A673 (cell line): Measurements from ENCODE around the gene FREY1. TPM values are rescaled to one million over a fixed set of nuclear protein-coding genes. Genes with fewer than 3 reads are reported as not detected.
A peak's percentile ranks its signal among the peaks of the same experiment; 100 is the strongest.

ENCODE experiments used
- BruUV-seq: library from RNA; stranded (reverse); fragments of 400-500 nt; replicated peaks from 2 replicates; lab custom pipeline; 2021; lab: Mats Ljungman, UMichigan
- CTCF ChIA-PET: fragments of 300-600 bp; sonication (Branson Sonifier 250); formaldehyde crosslinking; loops from one replicate; lab custom pipeline; 2022; ENCODE audit warnings: antibody characterized with exemption; lab: Charles Lee
- POLR2A ChIA-PET: fragments of 300-600 bp; sonication (Branson Sonifier 250); formaldehyde crosslinking; loops from one replicate; lab custom pipeline; 2022; ENCODE audit warnings: antibody characterized with exemption; ENCODE audit not compliant: low non-redundant PET; lab: Charles Lee
- DNase-seq: peaks from one replicate; pipeline ENCODE4 v3.0.0-alpha.2; 2015; ENCODE audit warnings: low spot score
- H3K27ac ChIP-seq: fragments of 200-600 bp; sonication (generic); 2 replicates; pipeline ENCODE4 v1.5.1; 2016; ENCODE audit warnings: mixed run types, low read depth, mild to moderate bottlenecking, mixed read lengths, antibody characterized with exemption, low read length; ENCODE audit not compliant: poor library complexity, severe bottlenecking
- H3K27me3 ChIP-seq: fragments of 200-600 bp; sonication (generic); replicated peaks from 2 replicates; pipeline ENCODE4 v1.6.1; 2017; ENCODE audit warnings: mixed run types, low read depth, mild to moderate bottlenecking, mixed read lengths, antibody characterized with exemption, low read length; ENCODE audit not compliant: insufficient read depth, poor library complexity
- H3K36me3 ChIP-seq: fragments of 200-600 bp; sonication (generic); 2 replicates; pipeline ENCODE4 v1.6.1; 2016; ENCODE audit warnings: mixed run types, mild to moderate bottlenecking, mixed read lengths, antibody characterized with exemption, low read length; ENCODE audit not compliant: insufficient read depth, poor library complexity, severe bottlenecking
- H3K4me1 ChIP-seq: fragments of 200-600 bp; sonication (generic); 2 replicates; pipeline ENCODE4 v1.6.1; 2017; ENCODE audit warnings: mixed run types, mild to moderate bottlenecking, mixed read lengths, antibody characterized with exemption, low read length; ENCODE audit not compliant: insufficient read depth, poor library complexity, severe bottlenecking
- H3K4me3 ChIP-seq: fragments of 200-600 bp; sonication (generic); 2 replicates; pipeline ENCODE4 v1.5.1; 2016; ENCODE audit warnings: low read depth, mixed run types, mild to moderate bottlenecking, mixed read lengths, low read length; ENCODE audit not compliant: poor library complexity, severe bottlenecking
- H3K9me3 ChIP-seq: fragments of 200-600 bp; sonication (generic); 2 replicates; pipeline ENCODE4 v1.6.1; 2016; ENCODE audit warnings: mixed run types, low read depth, mild to moderate bottlenecking, mixed read lengths, antibody characterized with exemption, low read length; ENCODE audit not compliant: poor library complexity, severe bottlenecking
- CTCF ChIP-seq: fragments of 300-800, 200-600 bp; sonication (generic); conservative IDR thresholded peaks from 2 replicates; pipeline ENCODE4 v1.5.1; 2017; ENCODE audit warnings: low read depth, mild to moderate bottlenecking, antibody characterized with exemption, low read length, moderate library complexity, mixed read lengths
- EZH2 ChIP-seq: fragments of 200-600 bp; sonication (generic); IDR thresholded peaks from 2 replicates; pipeline ENCODE4 v1.6.1; 2017; ENCODE audit warnings: borderline replicate concordance, low read depth, mild to moderate bottlenecking, mixed read lengths, antibody characterized with exemption, low read length; ENCODE audit not compliant: poor library complexity, severe bottlenecking
- intact Hi-C: fragments of 100-400 bp; cut with micrococcal nuclease; formaldehyde crosslinking; loops from one replicate; pipeline ENCODE4 v1.10.0; 2022; ENCODE audit not compliant: unreplicated experiment
- total RNA-seq: library from RNA; stranded (reverse); gene quantifications from 2 replicates; pipeline ENCODE4 v1.2.3, GENCODE V29; 2021

Gene FREY1
- total RNA-seq, 1 experiment from 2014 or later, result 3.8 TPM

DNA sequence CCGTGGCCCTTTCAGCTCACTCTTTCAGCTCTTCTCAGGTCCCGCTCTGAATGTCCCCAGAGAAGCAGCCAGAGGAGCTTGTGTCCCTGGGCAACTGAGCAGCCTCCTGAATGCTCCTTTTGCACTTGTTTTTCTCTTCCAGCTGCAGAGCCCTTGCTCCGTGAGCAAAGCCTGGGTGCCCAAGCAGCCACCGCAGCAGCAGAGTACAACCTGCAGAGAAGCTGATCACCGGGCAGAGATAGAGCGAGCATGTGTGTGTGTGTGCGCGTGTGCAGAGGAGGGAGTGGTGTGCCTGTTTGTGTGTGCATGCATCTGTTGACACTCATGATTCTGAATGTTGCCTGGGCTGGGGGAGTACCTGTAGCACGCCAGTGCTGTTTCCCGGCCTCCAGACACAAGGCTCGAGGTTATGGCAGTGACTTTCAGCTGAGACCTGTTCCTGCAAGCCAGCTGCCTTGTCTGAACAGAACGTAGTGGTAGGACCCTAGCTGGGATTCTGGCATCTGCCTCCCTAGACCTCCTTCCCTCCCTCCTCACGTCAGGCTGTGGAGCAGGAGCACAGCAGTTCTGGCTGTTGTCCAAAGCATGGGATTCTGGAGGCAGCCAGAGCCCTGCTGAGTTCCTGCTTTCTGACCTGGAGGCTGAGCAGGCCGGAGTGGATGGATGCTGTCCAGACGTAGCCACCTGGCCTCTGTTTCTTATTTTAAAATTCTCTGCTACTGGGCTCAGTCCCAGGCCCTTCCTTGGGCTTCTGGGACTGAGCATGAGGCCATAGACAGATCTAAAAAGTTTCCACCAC, 26.1 kb downstream of the FREY1 start:
- Histone ChIP-seq H3K4me3 (no peak overlapping the region), H3K4me1 (peaks cover 28% of the 10 kb centered on the region), H3K9me3 (no peaks in the 10 kb centered on the region), H3K27ac (no peak overlapping the region), H3K27me3 (no peaks in the 10 kb centered on the region), H3K36me3 (peaks cover 24% of the 10 kb centered on the region)
- TF ChIP-seq CTCF, result no peak
- no peak for TF ChIP-seq EZH2
- BruUV-seq, result no TSS peak
- CTCF ChIA-PET, result interaction anchor here (1.1 to 1.9 kb wide), 4 partner anchors 8 to 125 kb away, joined by 3 to 7 read pairs (median 4); no protein-coding TSS in a partner anchor
- POLR2A ChIA-PET, result no interaction called here
- peak; percentile 64 for DNase-seq
- intact Hi-C loops, result loop anchor here (2.0 to 10.0 kb wide), 2 partner anchors 38 to 434 kb away; no protein-coding TSS in a partner anchor

GRCh38 chr11:45879803-45880686, 27.0 kb downstream of the FREY1 start:
- TF ChIP-seq CTCF, result no peak
- no peak for TF ChIP-seq EZH2
- peaks cover 25% of the 10 kb centered on the region for H3K4me1 ChIP-seq
- ChIA-PET CTCF (interaction anchor here (0.8 to 1.5 kb wide), 4 partner anchors 18 to 126 kb away, joined by 3 to 8 read pairs (median 4); no protein-coding TSS in a partner anchor), POLR2A (no interaction called here)
- H3K27ac ChIP-seq, result peak overlapping the region; percentile 58
- intact Hi-C loops, result loop anchor here (2.0 to 10.0 kb wide), 3 partner anchors 39 to 435 kb away; no protein-coding TSS in a partner anchor
- no TSS peak for BruUV-seq
- H3K27me3 ChIP-seq, result no peaks in the 10 kb centered on the region
- no peaks in the 10 kb centered on the region for H3K9me3 ChIP-seq
- peak; percentile 99 for DNase-seq
- no peak overlapping the region for H3K4me3 ChIP-seq
- peaks cover 24% of the 10 kb centered on the region for H3K36me3 ChIP-seq

DNA sequence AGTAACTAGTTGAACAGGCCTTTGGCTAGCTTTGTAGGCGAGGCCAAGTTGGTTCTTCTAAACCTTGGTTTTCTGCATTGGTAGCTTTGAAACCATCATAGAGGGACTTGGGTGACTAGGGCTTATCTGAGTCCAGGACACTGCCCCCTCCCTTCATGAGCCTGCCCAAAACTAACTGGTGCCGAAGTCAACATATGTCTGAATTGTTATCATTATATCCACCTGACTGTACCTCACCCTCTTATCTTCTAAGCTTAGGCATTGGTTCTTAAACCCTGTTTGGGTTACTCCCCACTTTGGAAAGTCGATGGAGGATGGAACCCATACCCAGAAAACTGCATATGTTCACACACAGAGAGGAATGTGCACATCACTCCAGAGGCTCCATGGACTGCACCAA, 29.2 kb downstream of the FREY1 start:
- Histone ChIP-seq H3K27ac (no peak overlapping the region), H3K9me3 (no peaks in the 10 kb centered on the region), H3K36me3 (peaks cover 31% of the 10 kb centered on the region), H3K4me3 (no peak overlapping the region), H3K27me3 (no peaks in the 10 kb centered on the region), H3K4me1 (peaks cover 35% of the 10 kb centered on the region)
- ChIA-PET CTCF (no interaction called here), POLR2A (no interaction called here)
- no peak for DNase-seq
- no peak for TF ChIP-seq CTCF
- no peak for TF ChIP-seq EZH2
- intact Hi-C loops, result loop anchor here (10.0 kb wide), 1 partner anchor 357 kb away; no protein-coding TSS in a partner anchor
- BruUV-seq, result no TSS peak
